Motor neuron (in vitro differentiated cells): ENCODE results near the gene AKAP12. TPM values are rescaled to one million over a fixed set of nuclear protein-coding genes. Genes with fewer than 3 reads are reported as not detected.

Source experiments
- ATAC-seq, 8 experiments: fragments of 200-7000 bp; cut with Tn5 transposase; replicated peaks in 6 of 8; 2 replicates each; pipeline ENCODE4 v1.8.0; 2021; ENCODE audit warnings: mild to moderate bottlenecking in 8 of 8, moderate library complexity in 8 of 8
- H3K27ac ChIP-seq, 2 donors: fragments of 250-450 bp; sonication (Bioruptor Pico); 2 replicates each; pipeline ENCODE4 v1.9.0; 2021; ENCODE audit warnings: antibody characterized with exemption in 2 of 2, mild to moderate bottlenecking in 2 of 2, moderate library complexity in 1 of 2
- H3K4me1 ChIP-seq, 2 donors: fragments of 250-450 bp; sonication (Bioruptor Pico); replicated peaks in 1 of 2; 2 replicates each; pipeline ENCODE4 v1.6.1; 2021; ENCODE audit warnings: antibody characterized with exemption in 2 of 2, mild to moderate bottlenecking in 2 of 2, moderate library complexity in 1 of 2
- H3K4me3 ChIP-seq, 5 donors: fragments of 250-450 bp; sonication (Bioruptor Pico); 2 replicates each; pipeline ENCODE4 v1.9.0; 2021; ENCODE audit warnings: antibody characterized with exemption in 5 of 5, mild to moderate bottlenecking in 5 of 5, moderate library complexity in 4 of 5
- WGBS, 10 experiments: fragments of 450-650 bp; shearing (Covaris generic); methylation state at CpG; one replicate each; pipeline ENCODE4 v1.0.0; 2022; 5-methylcytosine and 5-hydroxymethylcytosine counted together
- in situ Hi-C, 9 experiments: fragments of 400-800 bp; cut with MboI; loops; one replicate each; pipeline ENCODE4 v1.15.0; 2021; ENCODE audit warnings: low sequenced_read_pairs in 9 of 9, low pct_unique_long_range_greater_than_20kb in 2 of 9; ENCODE audit not compliant: unreplicated experiment in 9 of 9
- total RNA-seq, 8 experiments: library from RNA; unstranded; fragments of 300-600 nt; gene quantifications; 2 replicates each; pipeline versions ENCODE4 v1.2.3 to v1.2.4, GENCODE V29; 2022

Gene AKAP12
- total RNA-seq, 8 experiments from 2014 or later: 71.1 to 553 (median 180) TPM

- peak in 6 of 8 experiments; percentile 22 to 93 (median 87) for ATAC-seq
- WGBS, 10 experiments: 0 to 88% (median 58%) methylated on average over 1 to 10 of the region's 11 CpGs
- no peak overlapping the region for H3K4me3 ChIP-seq
- in situ Hi-C loops: no loop called here
- H3K4me1 ChIP-seq: peaks cover 29 to 59% of the 10 kb centered on the region in 2 donors
- H3K27ac ChIP-seq: peak overlapping the region in 1 of 2 donors; percentile 10
Observed at GRCh38 chr6:151290877-151291721, 51.3 kb downstream of the AKAP12 start.

GRCh38 chr6:151291722-151292059, 51.9 kb downstream of the AKAP12 start:
- H3K4me1 ChIP-seq: peaks cover 29 to 59% of the 10 kb centered on the region in 2 donors
- peak in 3 of 8 experiments; percentile 58 to 68 (median 59) for ATAC-seq
- H3K27ac ChIP-seq: no peak overlapping the region
- WGBS, 10 experiments: 13 to 70% (median 41%) methylated on average over 1 to 2 of the region's 2 CpGs; no CpG with 5 or more reads in 4 of the 10 experiments
- H3K4me3 ChIP-seq: no peak overlapping the region
- in situ Hi-C loops: no loop called here

- 57 to 92% (median 81%) methylated on average over 1 to 5 of the region's 5 CpGs for WGBS, 10 experiments
- Histone ChIP-seq H3K4me3 (no peak overlapping the region), H3K4me1 (peaks cover 29 to 57% of the 10 kb centered on the region in 2 donors), H3K27ac (no peak overlapping the region)
- in situ Hi-C loops: no loop called here
- peak in 1 of 8 experiments; percentile 53 for ATAC-seq
Observed at GRCh38 chr6:151292974-151293687, 53.4 kb downstream of the AKAP12 start.

- Histone ChIP-seq H3K27ac (no peak overlapping the region), H3K4me1 (peaks cover 27 to 53% of the 10 kb centered on the region in 2 donors), H3K4me3 (no peak overlapping the region)
- 33 to 100% (median 83%) methylated on average over 1 to 2 of the region's 3 CpGs; no CpG with 5 or more reads in 1 of the 10 experiments for WGBS, 10 experiments
- in situ Hi-C loops: no loop called here
- peak in 1 of 8 experiments; percentile 65 for ATAC-seq
Observed at GRCh38 chr6:151293688-151294016, 53.9 kb downstream of the AKAP12 start.

GRCh38 chr6:151294561-151295101, 54.9 kb downstream of the AKAP12 start:
- ATAC-seq: no peak
- H3K4me3 ChIP-seq: no peak overlapping the region
- H3K4me1 ChIP-seq: peaks cover 21 to 52% of the 10 kb centered on the region in 2 donors
- in situ Hi-C loops: no loop called here
- no peak overlapping the region for H3K27ac ChIP-seq
- 44 to 100% (median 75%) methylated on average over 1 to 5 of the region's 6 CpGs; no CpG with 5 or more reads in 2 of the 10 experiments for WGBS, 10 experiments

GRCh38 chr6:151297886-151298285, 58.1 kb downstream of the AKAP12 start:
- in situ Hi-C loops: no loop called here
- Histone ChIP-seq H3K4me3 (no peak overlapping the region), H3K27ac (no peak overlapping the region), H3K4me1 (peaks cover 6 to 19% of the 10 kb centered on the region in 2 donors)
- WGBS, 10 experiments: 69 to 100% (median 91%) methylated on average over 1 to 6 of the region's 6 CpGs
- no peak for ATAC-seq

- in situ Hi-C loops: no loop called here
- Histone ChIP-seq H3K4me1 (peaks cover 0 to 9% of the 10 kb centered on the region in 2 donors), H3K27ac (no peak overlapping the region), H3K4me3 (no peak overlapping the region)
- WGBS, 10 experiments: 40 to 100% (median 88%) methylated on average over 1 to 4 of the region's 4 CpGs; no CpG with 5 or more reads in 1 of the 10 experiments
- ATAC-seq: peak in 3 of 8 experiments; percentile 47 to 72 (median 57)
Observed at GRCh38 chr6:151299011-151299410, 59.2 kb downstream of the AKAP12 start.

GRCh38 chr6:151300267-151300991, 60.7 kb downstream of the AKAP12 start:
- Histone ChIP-seq H3K27ac (no peak overlapping the region), H3K4me3 (no peak overlapping the region), H3K4me1 (peaks cover 0 to 9% of the 10 kb centered on the region in 2 donors)
- in situ Hi-C loops: loop anchor here in 1 of 9 experiments (25.0 kb wide), 1 partner anchor 288 kb away; no protein-coding TSS in a partner anchor
- WGBS, 10 experiments: 25 to 100% (median 91%) methylated on average over 1 to 7 of the region's 8 CpGs; no CpG with 5 or more reads in 2 of the 10 experiments
- no peak for ATAC-seq

- in situ Hi-C loops: loop anchor here in 1 of 9 experiments (25.0 kb wide), 1 partner anchor 289 kb away; no protein-coding TSS in a partner anchor
Observed at GRCh38 chr6:151301547-151301946, 61.8 kb downstream of the AKAP12 start.

GRCh38 chr6:151303231-151303630, 63.5 kb downstream of the AKAP12 start:
- H3K27ac ChIP-seq: no peak overlapping the region
- WGBS, 10 experiments: 65 to 100% (median 96%) methylated on average over 1 to 3 of the region's 3 CpGs; no CpG with 5 or more reads in 2 of the 10 experiments
- ATAC-seq: no peak
- in situ Hi-C loops: loop anchor here in 1 of 9 experiments (25.0 kb wide), 1 partner anchor 291 kb away; no protein-coding TSS in a partner anchor
- H3K4me1 ChIP-seq: peaks cover 0 to 9% of the 10 kb centered on the region in 2 donors
- no peak overlapping the region for H3K4me3 ChIP-seq

More at GRCh38 chr6:151301547-151301946, 61.8 kb downstream of the AKAP12 start:
- ATAC-seq: no peak
- Histone ChIP-seq H3K4me1 (peaks cover 0 to 9% of the 10 kb centered on the region in 2 donors), H3K27ac (no peak overlapping the region), H3K4me3 (no peak overlapping the region)
- 60 to 100% (median 87%) methylated on average over 2 to 8 of the region's 8 CpGs for WGBS, 10 experiments

GRCh38 chr6:151306269-151306783, 66.6 kb downstream of the AKAP12 start:
- 79 to 97% (median 88%) methylated on average over 1 to 12 of the region's 12 CpGs for WGBS, 10 experiments
- Histone ChIP-seq H3K4me3 (no peak overlapping the region), H3K4me1 (no peaks in the 10 kb centered on the region), H3K27ac (no peak overlapping the region)
- in situ Hi-C loops: loop anchor here in 1 of 9 experiments (25.0 kb wide), 1 partner anchor 294 kb away; no protein-coding TSS in a partner anchor
- ATAC-seq: no peak

- in situ Hi-C loops: loop anchor here in 1 of 9 experiments (25.0 kb wide), 1 partner anchor 295 kb away; no protein-coding TSS in a partner anchor
- ATAC-seq: no peak
- Histone ChIP-seq H3K4me1 (no peaks in the 10 kb centered on the region), H3K4me3 (no peak overlapping the region), H3K27ac (no peak overlapping the region)
- WGBS, 10 experiments: 45 to 100% (median 67%) methylated on average over 1 to 4 of the region's 4 CpGs; no CpG with 5 or more reads in 1 of the 10 experiments
Observed at GRCh38 chr6:151307501-151307900, 67.7 kb downstream of the AKAP12 start.
